Activated naive CD4-positive, alpha-beta T cell treated with anti-CD3 and anti-CD28 coated beads for 36 hours (primary cell): Measurements from ENCODE around the gene INTS12. TPM values are rescaled to one million over a fixed set of nuclear protein-coding genes. Genes with fewer than 3 reads are reported as not detected.
"Not testable (repeated sequence)": the region's sequence is repeated elsewhere in the genome, so short reads cannot be mapped to it uniquely, and the experiment has no call there.

ENCODE experiments used
- CTCF ChIA-PET: fragments of 350-600 bp; sonication (Branson Sonifier 250); formaldehyde crosslinking; loops from one replicate; lab custom pipeline; 2021; ENCODE audit warnings: antibody characterized with exemption; lab: Charles Lee
- DNase-seq: peaks from one replicate; pipeline ENCODE4 v3.0.0-alpha.2; 2020
- H3K27ac Mint-ChIP-seq: one replicate; pipeline ENCODE4 v1.8.0; 2021; ENCODE audit warnings: mild to moderate bottlenecking, mixed read lengths
- H3K27me3 Mint-ChIP-seq: one replicate; pipeline ENCODE4 v1.8.0; 2021; ENCODE audit warnings: low read depth, mixed read lengths
- H3K36me3 Mint-ChIP-seq: one replicate; pipeline ENCODE4 v1.8.0; 2021; ENCODE audit warnings: low read depth, mixed read lengths
- H3K4me1 Mint-ChIP-seq: one replicate; pipeline ENCODE4 v1.8.0; 2021; ENCODE audit warnings: low read depth, mixed read lengths
- H3K4me3 Mint-ChIP-seq: one replicate; pipeline ENCODE4 v1.8.0; 2021; ENCODE audit warnings: mild to moderate bottlenecking, moderate library complexity, mixed read lengths
- H3K9me3 Mint-ChIP-seq: one replicate; pipeline ENCODE4 v1.8.0; 2021; ENCODE audit warnings: mixed read lengths
- intact Hi-C: fragments of 100-400 bp; cut with micrococcal nuclease; formaldehyde crosslinking; loops from one replicate; pipeline ENCODE4 v1.15.1; 2023
- total RNA-seq, 2 experiments: library from RNA; stranded (reverse); gene quantifications; one replicate each; pipeline ENCODE4 v1.2.3, GENCODE V29; 2021

The INTS12 gene
- total RNA-seq, 2 experiments from 2014 or later, result 24.5 to 24.8 TPM

- Mint-ChIP-seq H3K4me3 (no peak overlapping the region), H3K4me1 (peaks cover 9% of the 10 kb centered on the region), H3K27ac (no peak overlapping the region), H3K27me3 (no peaks in the 10 kb centered on the region), H3K9me3 (no peaks in the 10 kb centered on the region), H3K36me3 (no peaks in the 10 kb centered on the region)
- CTCF ChIA-PET, result interaction anchor here (0.6 to 1.3 kb wide), 3 partner anchors 15 to 333 kb away, joined by 3 read pairs; no protein-coding TSS in a partner anchor
- intact Hi-C loops, result no loop called here
- DNase-seq, result no peak
These were observed 5.6 kb upstream of the INTS12 start for GRCh38 chr4:105714071-105714521.

GRCh38 chr4:105712766-105713165, 4.3 kb upstream of the INTS12 start:
- Mint-ChIP-seq H3K4me1 (peaks cover 9% of the 10 kb centered on the region), H3K27me3 (no peaks in the 10 kb centered on the region), H3K4me3 (no peak overlapping the region), H3K27ac (no peak overlapping the region), H3K9me3 (no peaks in the 10 kb centered on the region), H3K36me3 (peaks cover 2% of the 10 kb centered on the region)
- CTCF ChIA-PET, result interaction anchor here (1.3 kb wide), 1 partner anchor 13 kb away, joined by 3 read pairs; no protein-coding TSS in a partner anchor
- intact Hi-C loops, result no loop called here
- DNase-seq, result no peak

GRCh38 chr4:105710678-105711077, 2.2 kb upstream of the INTS12 start:
- Mint-ChIP-seq H3K9me3 (no peaks in the 10 kb centered on the region), H3K4me1 (peaks cover 26% of the 10 kb centered on the region), H3K27ac (no peak overlapping the region), H3K36me3 (peaks cover 4% of the 10 kb centered on the region), H3K27me3 (no peaks in the 10 kb centered on the region), H3K4me3 (no peak overlapping the region)
- CTCF ChIA-PET, result interaction anchor here (0.7 to 1.1 kb wide), 4 partner anchors 8 to 190 kb away, joined by 3 read pairs; no protein-coding TSS in a partner anchor
- intact Hi-C loops, result no loop called here
- no peak for DNase-seq

- no peak for DNase-seq
- CTCF ChIA-PET, result interaction anchor here (0.7 to 1.0 kb wide), 6 partner anchors 9 to 236 kb away, joined by 3 to 6 read pairs (median 3); partner anchors contain the start of gene PPA2
- no peaks in the 10 kb centered on the region for H3K27me3 Mint-ChIP-seq
- no peak overlapping the region for H3K4me3 Mint-ChIP-seq
- peaks cover 28% of the 10 kb centered on the region for H3K4me1 Mint-ChIP-seq
- no peaks in the 10 kb centered on the region for H3K9me3 Mint-ChIP-seq
- intact Hi-C loops, result no loop called here
- H3K36me3 Mint-ChIP-seq, result peaks cover 6% of the 10 kb centered on the region
- no peak overlapping the region for H3K27ac Mint-ChIP-seq
These were observed 1.6 kb upstream of the INTS12 start for GRCh38 chr4:105710012-105710600.

- peak overlapping the region; percentile 98 for H3K4me3 Mint-ChIP-seq
- peaks cover 27% of the 10 kb centered on the region for H3K4me1 Mint-ChIP-seq
- peak overlapping the region; percentile 42 for H3K27ac Mint-ChIP-seq
- DNase-seq, result peak; percentile 14
- no peaks in the 10 kb centered on the region for H3K9me3 Mint-ChIP-seq
- peaks cover 6% of the 10 kb centered on the region for H3K36me3 Mint-ChIP-seq
- no peaks in the 10 kb centered on the region for H3K27me3 Mint-ChIP-seq
- intact Hi-C loops, result loop anchor here (10.0 kb wide), 1 partner anchor 496 kb away; no protein-coding TSS in a partner anchor
- CTCF ChIA-PET, result interaction anchor here (0.7 to 0.9 kb wide), 2 partner anchors 228 to 626 kb away, joined by 3 to 4 read pairs; no protein-coding TSS in a partner anchor
These were observed 577 bp upstream of the INTS12 start for GRCh38 chr4:105709081-105709450.

GRCh38 chr4:105707782-105708180, 708 bp downstream of the INTS12 start:
- Mint-ChIP-seq H3K36me3 (peaks cover 6% of the 10 kb centered on the region), H3K27me3 (no peaks in the 10 kb centered on the region), H3K4me1 (peaks cover 26% of the 10 kb centered on the region), H3K9me3 (no peaks in the 10 kb centered on the region), H3K4me3 (peak overlapping the region; percentile 98), H3K27ac (peak overlapping the region; percentile 91)
- intact Hi-C loops, result loop anchor here (1.0 to 10.0 kb wide), 5 partner anchors 234 to 648 kb away; partner anchors contain the start of genes AIMP1, TBCK and TET2
- DNase-seq, result no peak
- CTCF ChIA-PET, result interaction anchor here (0.7 kb wide), 1 partner anchor 14 kb away, joined by 3 read pairs; no protein-coding TSS in a partner anchor

- no peak for DNase-seq
- CTCF ChIA-PET, result interaction anchor here (0.5 kb wide), 1 partner anchor 12 kb away, joined by 3 read pairs; no protein-coding TSS in a partner anchor
- peaks cover 9% of the 10 kb centered on the region for H3K4me1 Mint-ChIP-seq
- no peaks in the 10 kb centered on the region for H3K9me3 Mint-ChIP-seq
- H3K27me3 Mint-ChIP-seq, result no peaks in the 10 kb centered on the region
- H3K27ac Mint-ChIP-seq, result no peak overlapping the region
- H3K36me3 Mint-ChIP-seq, result peaks cover 23% of the 10 kb centered on the region
- intact Hi-C loops, result no loop called here
- H3K4me3 Mint-ChIP-seq, result no peak overlapping the region
These were observed 9.9 kb downstream of the INTS12 start for GRCh38 chr4:105698607-105699006.

GRCh38 chr4:105695832-105696231, 12.7 kb downstream of the INTS12 start:
- H3K4me1 Mint-ChIP-seq, H3K27ac Mint-ChIP-seq, H3K27me3 Mint-ChIP-seq, H3K9me3 Mint-ChIP-seq, H3K4me3 Mint-ChIP-seq, CTCF ChIA-PET, intact Hi-C loops, DNase-seq: not testable (repeated sequence)
- peaks cover 31% of the 10 kb centered on the region for H3K36me3 Mint-ChIP-seq

- H3K4me1 Mint-ChIP-seq, H3K4me3 Mint-ChIP-seq, DNase-seq, CTCF ChIA-PET, intact Hi-C loops, H3K9me3 Mint-ChIP-seq, H3K27me3 Mint-ChIP-seq, H3K27ac Mint-ChIP-seq: not testable (repeated sequence)
- peaks cover 31% of the 10 kb centered on the region for H3K36me3 Mint-ChIP-seq
These were observed 13.7 kb downstream of the INTS12 start for GRCh38 chr4:105694812-105695211.

- CTCF ChIA-PET, result no interaction called here
- H3K27me3 Mint-ChIP-seq, result no peaks in the 10 kb centered on the region
- no peaks in the 10 kb centered on the region for H3K9me3 Mint-ChIP-seq
- H3K27ac Mint-ChIP-seq, result no peak overlapping the region
- H3K36me3 Mint-ChIP-seq, result peaks cover 18% of the 10 kb centered on the region
- intact Hi-C loops, result no loop called here
- H3K4me1 Mint-ChIP-seq, result no peaks in the 10 kb centered on the region
- DNase-seq, result no peak
- H3K4me3 Mint-ChIP-seq, result no peak overlapping the region
These were observed 21.9 kb downstream of the INTS12 start for GRCh38 chr4:105686571-105686970.

GRCh38 chr4:105683038-105683437, 25.5 kb downstream of the INTS12 start:
- H3K27me3 Mint-ChIP-seq, result no peaks in the 10 kb centered on the region
- no peak overlapping the region for H3K4me3 Mint-ChIP-seq
- CTCF ChIA-PET, result no interaction called here
- no peaks in the 10 kb centered on the region for H3K4me1 Mint-ChIP-seq
- DNase-seq, result no peak
- intact Hi-C loops, result no loop called here
- no peaks in the 10 kb centered on the region for H3K9me3 Mint-ChIP-seq
- no peak overlapping the region for H3K27ac Mint-ChIP-seq
- H3K36me3 Mint-ChIP-seq, result peaks cover 13% of the 10 kb centered on the region

GRCh38 chr4:105679186-105679585, 29.3 kb downstream of the INTS12 start:
- CTCF ChIA-PET, result interaction anchor here (0.7 kb wide), 1 partner anchor 29 kb away, joined by 4 read pairs; no protein-coding TSS in a partner anchor
- peaks cover 10% of the 10 kb centered on the region for H3K36me3 Mint-ChIP-seq
- no peak overlapping the region for H3K4me3 Mint-ChIP-seq

GRCh38 chr4:105677709-105678108, 30.8 kb downstream of the INTS12 start:
- intact Hi-C loops, result no loop called here
- Mint-ChIP-seq H3K36me3 (peaks cover 5% of the 10 kb centered on the region), H3K4me3 (no peak overlapping the region), H3K27me3 (no peaks in the 10 kb centered on the region), H3K9me3 (no peaks in the 10 kb centered on the region), H3K27ac (no peak overlapping the region), H3K4me1 (no peaks in the 10 kb centered on the region)
- DNase-seq, result no peak
- CTCF ChIA-PET, result no interaction called here

More at GRCh38 chr4:105679186-105679585, 29.3 kb downstream of the INTS12 start:
- H3K9me3 Mint-ChIP-seq, result no peaks in the 10 kb centered on the region
- H3K4me1 Mint-ChIP-seq, result no peaks in the 10 kb centered on the region
- DNase-seq, result no peak
- H3K27ac Mint-ChIP-seq, result no peak overlapping the region
- intact Hi-C loops, result no loop called here
- no peaks in the 10 kb centered on the region for H3K27me3 Mint-ChIP-seq
